NCI-H1436 (cell line): ENCODE results near the gene SHISA2.

Source experiments
- DNase-seq: peaks from one replicate; lab custom pipeline; 2025; lab: John Stamatoyannopoulos, UW

SHISA2 gene

GRCh38 chr13:26047040-26047439 is 4.8 kb downstream of the SHISA2 start:
- no peak for DNase-seq

GRCh38 chr13:26046639-26047038 is 5.2 kb downstream of the SHISA2 start:
- no peak for DNase-seq

GRCh38 chr13:26045142-26045541 is 6.7 kb downstream of the SHISA2 start:
- DNase-seq, result no peak

GRCh38 chr13:26042785-26043184 is 9.0 kb downstream of the SHISA2 start:
- no peak for DNase-seq

- DNase-seq, result no peak
These were observed 10.4 kb downstream of the SHISA2 start for GRCh38 chr13:26041444-26041843.

GRCh38 chr13:26038931-26039475 is 12.8 kb downstream of the SHISA2 start:
- DNase-seq, result no peak

GRCh38 chr13:26037302-26037701 is 14.5 kb downstream of the SHISA2 start:
- no peak for DNase-seq

GRCh38 chr13:26036383-26036782 is 15.4 kb downstream of the SHISA2 start:
- DNase-seq, result no peak

- no peak for DNase-seq
These were observed 17.8 kb downstream of the SHISA2 start for GRCh38 chr13:26034018-26034417.

- DNase-seq, result no peak
These were observed 21.5 kb downstream of the SHISA2 start for GRCh38 chr13:26030331-26030730.

GRCh38 chr13:26029581-26030136 is 22.2 kb downstream of the SHISA2 start:
- no peak for DNase-seq

GRCh38 chr13:26026211-26026610 is 25.6 kb downstream of the SHISA2 start:
- DNase-seq, result no peak

GRCh38 chr13:26025771-26026170 is 26.0 kb downstream of the SHISA2 start:
- no peak for DNase-seq

- no peak for DNase-seq
These were observed 26.6 kb downstream of the SHISA2 start for GRCh38 chr13:26025196-26025595.

GRCh38 chr13:26024558-26024957 is 27.3 kb downstream of the SHISA2 start:
- no peak for DNase-seq

- no peak for DNase-seq
These were observed 29.1 kb downstream of the SHISA2 start for GRCh38 chr13:26022538-26023292.

- DNase-seq, result no peak
These were observed 29.9 kb downstream of the SHISA2 start for GRCh38 chr13:26021956-26022355.

GRCh38 chr13:26021516-26021915 is 30.3 kb downstream of the SHISA2 start:
- no peak for DNase-seq

GRCh38 chr13:26020891-26021290 is 30.9 kb downstream of the SHISA2 start:
- DNase-seq, result no peak

GRCh38 chr13:26019881-26020870 is 31.6 kb downstream of the SHISA2 start:
- no peak for DNase-seq

GRCh38 chr13:26019251-26019650 is 32.6 kb downstream of the SHISA2 start:
- no peak for DNase-seq

- no peak for DNase-seq
These were observed 33.7 kb downstream of the SHISA2 start for GRCh38 chr13:26017932-26018665.
